K562 (cell line): Measurements from ENCODE around the gene NRG2. TPM values are rescaled to one million over a fixed set of nuclear protein-coding genes. Genes with fewer than 3 reads are reported as not detected.
A peak's percentile ranks its signal among the peaks of the same experiment; 100 is the strongest.

Experiments used
- ATAC-seq: fragments of 200-7000 bp; cut with Tn5 transposase; 3 replicates; pipeline ENCODE4 v1.9.1; 2020; ENCODE audit warnings: moderate library complexity
- BruUV-seq: library from RNA; stranded (reverse); fragments of 400-500 nt; replicated peaks from 2 replicates; lab custom pipeline; 2021; lab: Mats Ljungman, UMichigan
- CTCF ChIA-PET: fragments of 300-600 bp; formaldehyde crosslinking; extraction: SDS; loops from one replicate; lab custom pipeline; 2021; ENCODE audit warnings: low intra/inter-chr PET ratio; lab: Yijun Ruan, JAX
- POLR2A ChIA-PET: fragments of 300-600, 350-650 bp; sonication (Branson Sonifier 250); formaldehyde crosslinking; extraction: SDS; loops from one replicate; lab custom pipeline; 2021; ENCODE audit warnings: antibody characterized with exemption, inconsistent platforms; lab: Yijun Ruan, JAX
- DNase-seq, 4 experiments: peaks; one replicate each; pipeline versions ENCODE4 v3.0.0 to v3.0.0-alpha.2; 2011 to 2018; ENCODE audit warnings: low spot score in 3 of 4, mixed read lengths in 3 of 4; ENCODE audit errors: extremely low read depth in 1 of 4
- FAIRE-seq: peaks from 2 replicates; lab custom pipeline; 2011; peaks lifted over from hg19 to GRCh38; lab: Jason Lieb, UNC
- H2AFZ ChIP-seq: 2 replicates; pipeline ENCODE4 v1.6.0; 2011; ENCODE audit warnings: low read depth, low read length, control low read depth, inconsistent platforms
- H3K27ac ChIP-seq: fragments of 200-600 bp; 3 replicates; pipeline ENCODE4 v1.8.0; 2011; ENCODE audit warnings: low read depth, mild to moderate bottlenecking, control low read depth, inconsistent platforms, low read length, moderate library complexity, mixed read lengths; ENCODE audit errors: extremely low read depth
- H3K27me3 ChIP-seq, 2 experiments: fragments of 300-600 bp in 1 of 2; 2 replicates in 1 of 2; 3 replicates in 1 of 2; pipeline versions ENCODE4 v1.6.0 to v1.8.0; 2011; ENCODE audit warnings: inconsistent platforms in 2 of 2, low read length in 2 of 2, mild to moderate bottlenecking in 1 of 2, mixed read lengths in 1 of 2, moderate library complexity in 1 of 2; ENCODE audit not compliant: control insufficient read depth in 2 of 2, insufficient read depth in 2 of 2
- H3K36me3 ChIP-seq: fragments of 300-600 bp; 3 replicates; pipeline ENCODE4 v1.8.0; 2011; ENCODE audit warnings: mild to moderate bottlenecking, low read length, inconsistent platforms; ENCODE audit not compliant: control insufficient read depth, insufficient read depth
- H3K4me1 ChIP-seq, 2 experiments: fragments of 200-600 bp in 1 of 2; replicated peaks in 1 of 2; 2 replicates in 1 of 2; 3 replicates in 1 of 2; pipeline versions ENCODE4 v1.5.1 to v1.8.0; 2011; ENCODE audit warnings: inconsistent platforms in 2 of 2, low read length in 2 of 2, mild to moderate bottlenecking in 1 of 2, mixed read lengths in 1 of 2, moderate library complexity in 1 of 2; ENCODE audit not compliant: control insufficient read depth in 2 of 2, insufficient read depth in 2 of 2
- H3K4me2 ChIP-seq: 2 replicates; pipeline ENCODE4 v1.6.1; 2011; ENCODE audit warnings: low read length, control low read depth, inconsistent platforms, mixed read lengths; ENCODE audit not compliant: insufficient read depth
- H3K4me3 ChIP-seq: fragments of 200-600 bp; sonication (generic), shearing (Covaris generic); 2 replicates; pipeline ENCODE4 v1.5.1; 2016; ENCODE audit warnings: control low read depth, inconsistent platforms
- H3K79me2 ChIP-seq: fragments of 200-600 bp; 3 replicates; pipeline ENCODE4 v1.8.0; 2011; ENCODE audit warnings: low read length, inconsistent platforms; ENCODE audit not compliant: control insufficient read depth, insufficient read depth
- H3K9ac ChIP-seq, 2 experiments: 2 replicates each; pipeline versions ENCODE4 v1.6.0 to v1.6.1; 2011; ENCODE audit warnings: low read depth in 2 of 2, low read length in 2 of 2, control low read depth in 1 of 2, inconsistent platforms in 1 of 2, mild to moderate bottlenecking in 1 of 2, mixed read lengths in 1 of 2; ENCODE audit not compliant: insufficient read depth in 1 of 2
- H3K9me1 ChIP-seq: one replicate; pipeline ENCODE4 v1.6.0; 2011; ENCODE audit warnings: inconsistent platforms, mild to moderate bottlenecking, low read length, moderate library complexity; ENCODE audit not compliant: control insufficient read depth, insufficient read depth
- H3K9me3 ChIP-seq: replicated peaks from 2 replicates; pipeline ENCODE4 v1.5.1; 2011; ENCODE audit warnings: low read depth, low read length, inconsistent platforms; ENCODE audit not compliant: control insufficient read depth, insufficient read depth
- H4K20me1 ChIP-seq: replicated peaks from 2 replicates; pipeline ENCODE4 v1.6.1; 2011; ENCODE audit warnings: low read length, inconsistent platforms, mixed read lengths; ENCODE audit not compliant: control insufficient read depth, insufficient read depth
- CEBPG ChIP-seq, 3 experiments: fragments of 200-800 bp in 1 of 3; sonication (Bioruptor generic) in 1 of 3; sonication (generic) in 1 of 3; formaldehyde crosslinking in 1 of 3; IDR thresholded peaks in 2 of 3; conservative IDR thresholded peaks in 1 of 3; 2 replicates each; pipeline versions ENCODE4 v1.6.1 to v1.8.0; 2016 to 2022; ENCODE audit warnings: missing compliant biosample characterization in 2 of 3, missing genetic modification characterization in 2 of 3, mild to moderate bottlenecking in 1 of 3, missing genetic modification reagents in 1 of 3
- HNRNPK ChIP-seq: fragments of 200-400 bp; formaldehyde crosslinking; IDR thresholded peaks from one replicate; pipeline ENCODE4 v1.6.1; 2018; ENCODE audit warnings: mild to moderate bottlenecking, low read depth, low read length; ENCODE audit not compliant: poor library complexity, severe bottlenecking
- ZNF146 ChIP-seq: IDR thresholded peaks from one replicate; pipeline ENCODE4 v1.6.1; 2018; ENCODE audit warnings: missing compliant biosample characterization; ENCODE audit not compliant: unreplicated experiment
- WGBS: fragments of 100-300 bp; shearing (Covaris generic); methylation state at CpG from one replicate; pipeline ENCODE4 v1.1.6; 2016; ENCODE audit warnings: low coverage, mixed read lengths; ENCODE audit not compliant: insufficient coverage; ENCODE audit errors: missing lambda C conversion rate; 5-methylcytosine and 5-hydroxymethylcytosine counted together
- in situ Hi-C: fragments of 300-500 bp; cut with MboI; formaldehyde crosslinking; loops from 4 replicates; pipeline ENCODE4 v1.15.0; 2018; ENCODE audit warnings: inconsistent platforms, mixed read lengths
- intact Hi-C: fragments of 100-400 bp; cut with micrococcal nuclease; formaldehyde crosslinking; loops from 2 replicates; pipeline ENCODE4 v1.14.2; 2022
- polyA plus RNA-seq, 8 experiments: library from polyadenylated mRNA; depleted of rRNA in 4 of 8; stranded (reverse) in 5 of 8; unstranded in 3 of 8; fragments of >200 nt; fragmentation: Nextera tagmentation in 2 of 8; fragmentation: Illumina TruSeq in 1 of 8; extraction: Ambion mirVana in 2 of 8; extraction: Trizol in 1 of 8; gene quantifications; 2 replicates each; pipeline versions ENCODE4 v1.2.1 to v1.2.3, GENCODE V29; 2011 to 2014; ENCODE audit warnings: inconsistent platforms in 1 of 8, missing spikeins in 1 of 8
- total RNA-seq, 7 experiments: library from RNA; depleted of rRNA in 6 of 7; stranded (reverse); fragments of >200 nt in 6 of 7; fragmentation: Illumina TruSeq in 2 of 7; extraction: Trizol in 2 of 7; gene quantifications; 2 replicates each; pipeline versions ENCODE4 v1.2.1 to v1.2.3, GENCODE V29; 2011 to 2021; ENCODE audit warnings: low replicate concordance in 1 of 7
- TF ChIP-seq, protein P1 (sequence below): fragments of 250-450 bp; sonication (Bioruptor Pico); IDR thresholded peaks from 2 replicates; pipeline ENCODE4 v1.5.0; 2022; ENCODE audit warnings: mild to moderate bottlenecking
- TF ChIP-seq, protein P2 (sequence below): fragments of 250-450 bp; sonication (Bioruptor Pico); IDR thresholded peaks from 2 replicates; pipeline ENCODE4 v1.4.0; 2020; ENCODE audit warnings: mild to moderate bottlenecking, moderate library complexity

The NRG2 gene
- total and polyA plus RNA-seq, 9 of the 15 experiments (the other 6 are each of a cell fraction or from before 2014, with no cell fraction given) = not detected

DNA sequence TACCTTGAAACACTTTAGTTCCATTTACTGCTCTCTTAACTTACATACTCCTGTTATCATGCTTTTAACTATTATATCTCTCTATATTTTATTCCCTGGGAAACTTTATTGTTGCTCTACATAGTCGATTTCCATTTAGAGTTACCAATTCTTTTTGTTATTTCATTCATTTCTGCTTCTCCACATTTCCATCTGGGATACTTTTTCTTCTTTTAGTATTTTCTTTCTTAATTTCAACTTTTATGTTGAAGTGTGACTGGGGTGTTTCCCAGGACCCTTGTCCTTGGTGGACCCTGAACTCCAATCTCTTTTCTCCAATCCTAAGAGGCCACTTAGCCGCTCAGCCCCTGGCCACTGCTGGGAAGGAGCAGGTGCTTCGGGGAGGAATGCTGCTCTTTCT, 211.5 kb downstream of the NRG2 start (continued):
- TF ChIP-seq, protein P1, sequence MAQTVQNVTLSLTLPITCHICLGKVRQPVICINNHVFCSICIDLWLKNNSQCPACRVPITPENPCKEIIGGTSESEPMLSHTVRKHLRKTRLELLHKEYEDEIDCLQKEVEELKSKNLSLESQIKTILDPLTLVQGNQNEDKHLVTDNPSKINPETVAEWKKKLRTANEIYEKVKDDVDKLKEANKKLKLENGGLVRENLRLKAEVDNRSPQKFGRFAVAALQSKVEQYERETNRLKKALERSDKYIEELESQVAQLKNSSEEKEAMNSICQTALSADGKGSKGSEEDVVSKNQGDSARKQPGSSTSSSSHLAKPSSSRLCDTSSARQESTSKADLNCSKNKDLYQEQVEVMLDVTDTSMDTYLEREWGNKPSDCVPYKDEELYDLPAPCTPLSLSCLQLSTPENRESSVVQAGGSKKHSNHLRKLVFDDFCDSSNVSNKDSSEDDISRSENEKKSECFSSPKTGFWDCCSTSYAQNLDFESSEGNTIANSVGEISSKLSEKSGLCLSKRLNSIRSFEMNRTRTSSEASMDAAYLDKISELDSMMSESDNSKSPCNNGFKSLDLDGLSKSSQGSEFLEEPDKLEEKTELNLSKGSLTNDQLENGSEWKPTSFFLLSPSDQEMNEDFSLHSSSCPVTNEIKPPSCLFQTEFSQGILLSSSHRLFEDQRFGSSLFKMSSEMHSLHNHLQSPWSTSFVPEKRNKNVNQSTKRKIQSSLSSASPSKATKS = no peak
- TF ChIP-seq, protein P2, sequence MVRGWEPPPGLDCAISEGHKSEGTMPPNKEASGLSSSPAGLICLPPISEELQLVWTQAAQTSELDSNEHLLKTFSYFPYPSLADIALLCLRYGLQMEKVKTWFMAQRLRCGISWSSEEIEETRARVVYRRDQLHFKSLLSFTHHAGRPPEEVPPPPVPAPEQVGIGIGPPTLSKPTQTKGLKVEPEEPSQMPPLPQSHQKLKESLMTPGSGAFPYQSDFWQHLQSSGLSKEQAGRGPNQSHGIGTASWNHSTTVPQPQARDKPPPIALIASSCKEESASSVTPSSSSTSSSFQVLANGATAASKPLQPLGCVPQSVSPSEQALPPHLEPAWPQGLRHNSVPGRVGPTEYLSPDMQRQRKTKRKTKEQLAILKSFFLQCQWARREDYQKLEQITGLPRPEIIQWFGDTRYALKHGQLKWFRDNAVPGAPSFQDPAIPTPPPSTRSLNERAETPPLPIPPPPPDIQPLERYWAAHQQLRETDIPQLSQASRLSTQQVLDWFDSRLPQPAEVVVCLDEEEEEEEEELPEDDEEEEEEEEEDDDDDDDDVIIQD (CRISPR knock-in tag) = no peak
- TF ChIP-seq HNRNPK = no peak

DNA sequence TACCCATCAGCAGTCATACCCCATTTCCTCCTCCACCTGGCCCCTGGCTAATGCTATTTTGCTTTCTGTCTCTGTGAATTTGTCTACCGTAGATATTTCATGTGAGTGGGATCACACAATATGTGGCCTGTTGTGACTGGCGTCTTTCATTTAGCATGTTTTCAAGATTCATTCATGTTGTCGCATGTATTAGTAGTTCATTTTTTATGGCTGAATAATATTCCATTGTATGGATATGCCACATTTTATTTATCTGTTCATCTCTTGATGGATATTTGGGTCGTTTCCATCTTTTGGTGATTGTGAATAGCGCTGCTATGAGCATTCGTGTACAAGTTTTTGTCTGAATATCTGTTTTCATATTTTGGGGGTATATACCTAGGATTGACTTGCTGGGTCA, 213.6 kb downstream of the NRG2 start:
- Histone ChIP-seq H3K4me2 (no peak overlapping the region), H3K9me3 (no peaks in the 10 kb centered on the region), H2AFZ (no peak overlapping the region), H3K27me3 (peaks cover 12 to 36% of the 10 kb centered on the region in 2 experiments; a peak in 4 of 5 replicates), H3K4me3 (no peak overlapping the region), H4K20me1 (no peaks in the 10 kb centered on the region), H3K27ac (no peak overlapping the region), H3K9ac (no peak overlapping the region), H3K9me1 (peaks cover 2% of the 10 kb centered on the region), H3K79me2 (no peaks in the 10 kb centered on the region), H3K36me3 (no peaks in the 10 kb centered on the region), H3K4me1 (no peaks in the 10 kb centered on the region)
- no peak for ATAC-seq
- intact Hi-C loops = no loop called here
- 2% methylated on average over 6 of the region's 6 CpGs for WGBS
- TF ChIP-seq CEBPG (CRISPR knock-in tag; IDR thresholded peaks at IDR 0.05) (no peak), CEBPG (tag; conservative IDR thresholded peaks at IDR 0.05 in 1 of 2, IDR thresholded peaks at IDR 0.05 in 1 of 2) (no peak), ZNF146 (CRISPR knock-in tag) (peak; percentile 28)
- no TSS peak for BruUV-seq
- in situ Hi-C loops = no loop called here
- ChIA-PET POLR2A (no interaction called here), CTCF (no interaction called here)
- FAIRE-seq = no peak
- DNase-seq = no peak
